H1 (cell line): ENCODE data around the gene COL17A1. TPM values are rescaled to one million over a fixed set of nuclear protein-coding genes. Genes with fewer than 3 reads are reported as not detected.

ENCODE experiments used
- MAFK ChIP-seq: IDR thresholded peaks from 2 replicates; pipeline ENCODE4 v1.6.1; 2012; ENCODE audit warnings: low read depth, mild to moderate bottlenecking, improper control_type of control experiment, low read length
- polyA plus RNA-seq, 7 experiments: library from polyadenylated mRNA; depleted of rRNA in 3 of 7; stranded (reverse) in 5 of 7; unstranded in 2 of 7; fragments of >200 nt in 5 of 7; fragments of 200-250 nt in 2 of 7; gene quantifications; 1 replicate in 5 of 7; 2 replicates in 1 of 7; 4 replicates in 1 of 7; pipeline versions ENCODE4 v1.2.1 to v1.2.3, GENCODE V29; 2011 to 2013; ENCODE audit warnings: missing spikeins in 2 of 7, mixed read lengths in 2 of 7
- total RNA-seq: library from RNA; stranded (reverse); fragmentation: NEBNext Ultra II Directional; extraction: Animal tissue kit (Norgen Biotek cat#: 25700); gene quantifications from 2 replicates; pipeline ENCODE4 v1.2.1, GENCODE V29; 2021

The COL17A1 gene
- total and polyA plus RNA-seq, 2 of the 8 experiments (the other 6 are each of a cell fraction or from before 2014, with no cell fraction given), result 0.35 to 0.37 TPM

DNA sequence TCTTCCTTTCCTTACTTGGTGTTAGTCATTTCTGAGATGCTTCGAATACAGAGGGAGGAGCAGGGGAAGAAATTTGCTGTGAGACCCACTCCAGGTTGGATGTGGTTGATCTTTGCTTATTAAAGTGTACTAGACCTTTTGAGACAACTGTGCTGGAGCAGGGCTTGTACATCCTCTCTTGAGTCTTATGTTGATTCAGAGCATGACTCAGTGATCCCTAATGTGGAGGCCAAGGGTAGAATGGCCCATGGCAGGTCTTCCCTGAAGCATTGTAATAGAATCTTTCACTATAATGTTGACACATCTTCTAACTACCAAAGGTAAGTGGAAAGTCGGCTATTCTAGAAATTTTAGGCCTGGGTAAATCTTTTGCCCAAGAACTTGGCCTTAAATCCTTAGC lies 19.2 kb upstream of the COL17A1 start (continued):
- no peak for TF ChIP-seq MAFK
